ENCODE data around the gene TGFBR3L.
"Not testable (repeated sequence)": the region's sequence is repeated elsewhere in the genome, so short reads cannot be mapped to it uniquely, and the experiment has no call there.

TGFBR3L gene

GRCh38 chr19:7953576-7953975 lies 38.9 kb downstream of the TGFBR3L start:
- POLR2A ChIA-PET: no interaction called here
- TF ChIP-seq, protein P1, sequence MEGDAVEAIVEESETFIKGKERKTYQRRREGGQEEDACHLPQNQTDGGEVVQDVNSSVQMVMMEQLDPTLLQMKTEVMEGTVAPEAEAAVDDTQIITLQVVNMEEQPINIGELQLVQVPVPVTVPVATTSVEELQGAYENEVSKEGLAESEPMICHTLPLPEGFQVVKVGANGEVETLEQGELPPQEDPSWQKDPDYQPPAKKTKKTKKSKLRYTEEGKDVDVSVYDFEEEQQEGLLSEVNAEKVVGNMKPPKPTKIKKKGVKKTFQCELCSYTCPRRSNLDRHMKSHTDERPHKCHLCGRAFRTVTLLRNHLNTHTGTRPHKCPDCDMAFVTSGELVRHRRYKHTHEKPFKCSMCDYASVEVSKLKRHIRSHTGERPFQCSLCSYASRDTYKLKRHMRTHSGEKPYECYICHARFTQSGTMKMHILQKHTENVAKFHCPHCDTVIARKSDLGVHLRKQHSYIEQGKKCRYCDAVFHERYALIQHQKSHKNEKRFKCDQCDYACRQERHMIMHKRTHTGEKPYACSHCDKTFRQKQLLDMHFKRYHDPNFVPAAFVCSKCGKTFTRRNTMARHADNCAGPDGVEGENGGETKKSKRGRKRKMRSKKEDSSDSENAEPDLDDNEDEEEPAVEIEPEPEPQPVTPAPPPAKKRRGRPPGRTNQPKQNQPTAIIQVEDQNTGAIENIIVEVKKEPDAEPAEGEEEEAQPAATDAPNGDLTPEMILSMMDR (IDR thresholded peaks at IDR 0.05; ENCODE audit: insufficient read depth, low read length, missing control alignments): no peak
- CTCF ChIA-PET: interaction anchor here (0.9 to 5.7 kb wide), 4 partner anchors 9 to 48 kb away, joined by 4 to 55 read pairs (median 19); partner anchors contain the start of gene TIMM44

GRCh38 chr19:7955696-7956095 lies 41.1 kb downstream of the TGFBR3L start:
- ChIA-PET CTCF (interaction anchor here (1.8 to 5.7 kb wide), 3 partner anchors 11 to 15 kb away, joined by 6 to 55 read pairs (median 34); partner anchors contain the start of gene TIMM44), POLR2A (interaction anchor here (0.9 kb wide), 1 partner anchor 12 kb away, joined by 4 read pairs; the partner anchor contains the start of gene TIMM44)
- TF ChIP-seq, protein P1 (IDR thresholded peaks at IDR 0.05; ENCODE audit: insufficient read depth, low read length, missing control alignments): no peak

More at GRCh38 chr19:7953576-7953975, 38.9 kb downstream of the TGFBR3L start:
- no peak for DNase-seq (ENCODE audit: low read depth, low spot score)
- H3K4me3 ChIP-seq (ENCODE audit: low read depth, low read length): no peak overlapping the region

DNA sequence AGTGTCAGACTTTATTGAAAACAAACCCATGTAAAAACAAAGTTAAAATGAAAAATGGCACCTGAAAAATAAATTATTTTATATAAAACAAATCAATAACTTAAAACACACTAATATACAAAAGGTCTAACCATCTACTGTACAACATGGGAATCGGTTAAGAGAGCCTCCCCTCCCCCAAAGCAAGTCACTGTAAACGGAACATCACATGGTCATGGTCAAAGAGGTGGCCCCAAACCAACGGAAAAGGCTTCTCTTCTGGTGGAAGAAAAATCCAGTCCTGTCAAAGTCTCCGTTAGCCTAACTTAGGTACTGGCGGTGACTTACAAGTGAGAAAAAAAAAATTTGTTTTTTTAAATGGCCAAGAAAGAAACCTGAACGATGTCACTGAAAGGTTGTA lies 44.6 kb downstream of the TGFBR3L start:
- no peak for DNase-seq (ENCODE audit: low read depth, low spot score)
- H3K4me3 ChIP-seq (ENCODE audit: low read depth, low read length): no peak overlapping the region
- POLR2A ChIA-PET: no interaction called here
- CTCF ChIA-PET: interaction anchor here (1.0 to 3.2 kb wide), 6 partner anchors 11 to 294 kb away, joined by 3 to 21 read pairs (median 5); partner anchors contain the start of genes SNAPC2 and TIMM44
- TF ChIP-seq, protein P1 (IDR thresholded peaks at IDR 0.05; ENCODE audit: insufficient read depth, low read length, missing control alignments): no peak

More at GRCh38 chr19:7955696-7956095, 41.1 kb downstream of the TGFBR3L start:
- H3K4me3 ChIP-seq (ENCODE audit: low read depth, low read length): no peak overlapping the region
- no peak for DNase-seq (ENCODE audit: low read depth, low spot score)

- CTCF ChIA-PET: interaction anchor here (1.0 to 3.2 kb wide), 3 partner anchors 9 to 17 kb away, joined by 3 to 21 read pairs (median 10); partner anchors contain the start of gene TIMM44
- POLR2A ChIA-PET; DNase-seq (ENCODE audit: low read depth, low spot score); H3K4me3 ChIP-seq (ENCODE audit: low read depth, low read length): not testable (repeated sequence)
These were observed 46.5 kb downstream of the TGFBR3L start for GRCh38 chr19:7961082-7961481.

DNA sequence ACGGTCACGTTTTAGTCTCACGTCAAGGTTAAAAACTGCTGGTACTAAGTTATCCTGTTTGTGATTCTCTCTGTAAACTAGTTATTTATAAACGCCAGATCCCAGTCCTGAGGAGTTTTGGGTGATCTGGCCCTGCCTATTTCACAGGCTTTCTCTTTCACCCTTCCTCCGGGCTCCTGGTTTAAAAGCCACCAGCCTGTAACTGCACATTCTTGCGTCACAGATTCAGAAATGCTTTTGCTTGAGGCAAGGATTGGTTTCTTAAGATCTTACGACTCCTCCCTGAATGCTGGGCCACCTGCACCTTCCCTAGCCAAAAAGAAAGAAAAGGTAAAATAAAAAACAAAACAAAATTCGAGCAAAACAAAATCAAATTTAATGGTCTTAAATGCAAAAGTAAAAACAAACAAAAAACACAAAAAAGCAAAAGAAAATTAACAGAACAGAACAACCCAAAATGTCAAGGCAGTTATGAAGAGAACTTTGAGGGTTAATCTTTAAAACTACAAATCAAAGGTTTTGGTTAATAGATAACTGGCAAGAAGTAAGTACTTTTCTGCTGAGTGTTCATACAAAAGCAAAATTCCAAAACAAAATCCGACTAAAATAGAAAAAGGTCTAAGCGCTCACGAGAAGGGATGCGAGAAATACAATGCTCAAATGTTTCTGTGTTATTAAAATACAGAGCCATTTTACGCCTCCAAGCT lies 47.4 kb downstream of the TGFBR3L start:
- no peak for DNase-seq (ENCODE audit: low read depth, low spot score)
- TF ChIP-seq, protein P1 (IDR thresholded peaks at IDR 0.05; ENCODE audit: insufficient read depth, low read length, missing control alignments): no peak
- POLR2A ChIA-PET: no interaction called here
- H3K4me3 ChIP-seq (ENCODE audit: low read depth, low read length): no peak overlapping the region
- CTCF ChIA-PET: no interaction called here

DNA sequence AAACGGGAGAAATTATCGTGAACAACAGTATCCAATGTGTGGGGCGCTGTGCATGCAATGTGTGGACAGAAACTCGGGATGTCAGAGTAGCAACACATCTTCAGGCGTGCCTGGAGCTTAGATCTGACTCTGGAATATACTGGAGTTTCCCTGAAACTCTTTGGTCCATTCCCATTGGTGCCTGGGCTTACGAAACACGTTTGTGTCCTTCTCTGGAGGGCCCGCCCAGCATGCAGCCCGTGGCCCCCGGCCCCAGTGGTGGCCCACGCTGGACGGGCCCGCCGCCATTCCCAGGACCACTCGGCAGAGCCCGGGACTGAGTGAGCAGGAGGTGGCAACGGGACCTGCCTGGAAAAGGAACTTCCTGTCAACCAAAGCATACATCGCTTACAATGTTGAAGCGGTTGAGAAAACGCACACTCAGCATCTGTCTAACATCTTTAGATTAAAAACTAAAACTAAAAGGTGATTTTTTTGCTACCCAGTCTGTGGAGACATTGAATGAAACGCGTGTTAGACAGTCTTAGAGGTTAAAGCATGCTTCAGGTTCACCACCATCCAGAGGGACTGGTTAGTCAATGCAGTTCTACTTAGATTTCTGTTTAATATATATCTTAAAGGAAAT lies 48.1 kb downstream of the TGFBR3L start:
- DNase-seq (ENCODE audit: low read depth, low spot score): no peak
- CTCF ChIA-PET: no interaction called here
- TF ChIP-seq, protein P1 (IDR thresholded peaks at IDR 0.05; ENCODE audit: insufficient read depth, low read length, missing control alignments): no peak
- POLR2A ChIA-PET: no interaction called here
- no peak overlapping the region for H3K4me3 ChIP-seq (ENCODE audit: low read depth, low read length)
